Fibroblast of lung (primary cell): ENCODE measurements around the gene SUPT5H. TPM values are rescaled to one million over a fixed set of nuclear protein-coding genes. Genes with fewer than 3 reads are reported as not detected.

Experiments
- DNase-seq, 2 donors: peaks; one replicate each; pipeline versions ENCODE4 v3.0.0 to v3.0.0-alpha.2; 2010; ENCODE audit warnings: low read depth in 2 of 2
- H2AFZ ChIP-seq: 2 replicates; pipeline ENCODE4 v1.5.1; 2012; ENCODE audit warnings: low read length, control low read depth, inconsistent platforms
- H3K27ac ChIP-seq: 2 replicates; pipeline ENCODE4 v1.5.1; 2011; ENCODE audit warnings: low read length, control low read depth; ENCODE audit not compliant: insufficient read depth
- H3K27me3 ChIP-seq: 2 replicates; pipeline ENCODE4 v1.5.1; 2011; ENCODE audit warnings: mild to moderate bottlenecking, low read length; ENCODE audit not compliant: control insufficient read depth, insufficient read depth
- H3K36me3 ChIP-seq: 2 replicates; pipeline ENCODE4 v1.5.1; 2011; ENCODE audit warnings: low read length; ENCODE audit not compliant: control insufficient read depth, insufficient read depth
- H3K4me1 ChIP-seq: 2 replicates; pipeline ENCODE4 v1.5.1; 2011; ENCODE audit warnings: low read length; ENCODE audit not compliant: control insufficient read depth, insufficient read depth; ENCODE audit errors: extremely low read depth
- H3K4me2 ChIP-seq: 2 replicates; pipeline ENCODE4 v1.5.1; 2011; ENCODE audit warnings: low read length, control low read depth; ENCODE audit not compliant: insufficient read depth; ENCODE audit errors: extremely low read depth
- H3K4me3 ChIP-seq, 4 experiments: fragments of 200-600 bp in 1 of 4; sonication (generic) in 1 of 4; replicated peaks in 1 of 4; 2 replicates each; pipeline ENCODE4 v1.5.1; 2011 to 2016; ENCODE audit warnings: low read length in 4 of 4, low read depth in 3 of 4, mild to moderate bottlenecking in 3 of 4, control low read depth in 2 of 4, inconsistent platforms in 1 of 4, mixed read lengths in 1 of 4; ENCODE audit not compliant: insufficient read depth in 1 of 4; ENCODE audit errors: control extremely low read depth in 1 of 4
- H3K79me2 ChIP-seq: 2 replicates; pipeline ENCODE4 v1.5.1; 2012; ENCODE audit warnings: mild to moderate bottlenecking, low read length, inconsistent platforms; ENCODE audit not compliant: control insufficient read depth, insufficient read depth
- H3K9ac ChIP-seq: 2 replicates; pipeline ENCODE4 v1.5.1; 2011; ENCODE audit warnings: mild to moderate bottlenecking, low read length, control low read depth; ENCODE audit not compliant: insufficient read depth
- H3K9me3 ChIP-seq: 2 replicates; pipeline ENCODE4 v1.5.1; 2012; ENCODE audit warnings: low read depth, low read length; ENCODE audit not compliant: control insufficient read depth, insufficient read depth
- H4K20me1 ChIP-seq: 2 replicates; pipeline ENCODE4 v1.5.1; 2011; ENCODE audit warnings: low read length; ENCODE audit not compliant: control insufficient read depth, insufficient read depth; ENCODE audit errors: extremely low read depth
- EZH2 ChIP-seq: IDR thresholded peaks from 2 replicates; pipeline ENCODE4 v1.5.1; 2012; ENCODE audit warnings: low read length, control low read depth, mild to moderate bottlenecking; ENCODE audit errors: missing control alignments
- polyA plus RNA-seq, 2 donors: library from polyadenylated mRNA; depleted of rRNA in 1 of 2; stranded (reverse) in 1 of 2; unstranded in 1 of 2; fragments of >200 nt; gene quantifications; 2 replicates each; pipeline ENCODE4 v1.2.1, GENCODE V29; 2011 to 2012; ENCODE audit warnings: missing spikeins in 1 of 2
- total RNA-seq: library from RNA; depleted of rRNA; stranded (reverse); fragments of >200 nt; gene quantifications from 2 replicates; pipeline ENCODE4 v1.2.1, GENCODE V29; 2014
- TF ChIP-seq, protein P1 (sequence below), 2 donors: IDR thresholded peaks in 1 of 2; conservative IDR thresholded peaks in 1 of 2; 1 replicate in 1 of 2; 2 replicates in 1 of 2; pipeline ENCODE4 v1.5.1; 2011 to 2012; ENCODE audit warnings: low read length in 2 of 2, control low read depth in 1 of 2, inconsistent platforms in 1 of 2, low read depth in 1 of 2, mild to moderate bottlenecking in 1 of 2

Gene SUPT5H
- total and polyA plus RNA-seq, 2 donors (not counting 1 experiment from before 2014, with no cell fraction given), result 50.2 to 77.8 TPM

DNA sequence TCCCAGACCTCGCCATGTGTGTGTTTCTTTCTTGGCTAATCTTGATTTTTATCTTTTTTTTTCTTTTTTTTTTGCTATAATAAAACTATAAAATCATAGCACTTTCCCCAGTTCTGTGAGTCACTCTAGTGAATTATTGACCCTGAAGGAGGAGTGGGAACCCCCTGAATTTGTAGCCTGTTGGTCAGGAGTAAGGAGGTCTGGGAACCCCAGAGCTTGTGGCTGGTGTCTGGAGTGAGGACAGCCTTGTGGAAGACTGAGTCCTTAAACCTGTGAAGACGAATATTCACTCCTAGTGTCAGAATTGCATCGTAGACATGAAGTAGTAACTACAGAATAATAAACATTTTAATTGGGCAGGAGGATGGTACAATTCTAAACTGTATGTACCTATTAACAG lies 79.8 kb downstream of the SUPT5H start:
- TF ChIP-seq, protein P1, sequence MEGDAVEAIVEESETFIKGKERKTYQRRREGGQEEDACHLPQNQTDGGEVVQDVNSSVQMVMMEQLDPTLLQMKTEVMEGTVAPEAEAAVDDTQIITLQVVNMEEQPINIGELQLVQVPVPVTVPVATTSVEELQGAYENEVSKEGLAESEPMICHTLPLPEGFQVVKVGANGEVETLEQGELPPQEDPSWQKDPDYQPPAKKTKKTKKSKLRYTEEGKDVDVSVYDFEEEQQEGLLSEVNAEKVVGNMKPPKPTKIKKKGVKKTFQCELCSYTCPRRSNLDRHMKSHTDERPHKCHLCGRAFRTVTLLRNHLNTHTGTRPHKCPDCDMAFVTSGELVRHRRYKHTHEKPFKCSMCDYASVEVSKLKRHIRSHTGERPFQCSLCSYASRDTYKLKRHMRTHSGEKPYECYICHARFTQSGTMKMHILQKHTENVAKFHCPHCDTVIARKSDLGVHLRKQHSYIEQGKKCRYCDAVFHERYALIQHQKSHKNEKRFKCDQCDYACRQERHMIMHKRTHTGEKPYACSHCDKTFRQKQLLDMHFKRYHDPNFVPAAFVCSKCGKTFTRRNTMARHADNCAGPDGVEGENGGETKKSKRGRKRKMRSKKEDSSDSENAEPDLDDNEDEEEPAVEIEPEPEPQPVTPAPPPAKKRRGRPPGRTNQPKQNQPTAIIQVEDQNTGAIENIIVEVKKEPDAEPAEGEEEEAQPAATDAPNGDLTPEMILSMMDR (conservative IDR thresholded peaks at IDR 0.05 in 1 of 2, IDR thresholded peaks at IDR 0.05 in 1 of 2; ENCODE audit: low read depth in 1 of 2, low read length in 2 of 2), result no peak
- TF ChIP-seq EZH2, result no peak
- H3K9me3 ChIP-seq, result no peaks in the 10 kb centered on the region
- H3K4me2 ChIP-seq, result no peak overlapping the region
- H3K36me3 ChIP-seq, result no peaks in the 10 kb centered on the region
- H3K9ac ChIP-seq, result no peak overlapping the region
- H3K79me2 ChIP-seq, result no peaks in the 10 kb centered on the region
- H3K27ac ChIP-seq, result no peak overlapping the region
- H2AFZ ChIP-seq, result no peak overlapping the region
- no peaks in the 10 kb centered on the region for H3K27me3 ChIP-seq
- DNase-seq, result no peak
- no peaks in the 10 kb centered on the region for H4K20me1 ChIP-seq
- H3K4me3 ChIP-seq, result no peak overlapping the region
- H3K4me1 ChIP-seq, result no peaks in the 10 kb centered on the region

Other genes starting within 250 kb of the SUPT5H start
- gene NCCRP1, start 248.6 kb upstream of the SUPT5H start, total RNA-seq, result not detected in 2 replicates
- 0.02 TPM in 1 of 2 replicates, not detected in the other for gene NCCRP1, start 248.6 kb upstream of the SUPT5H start, polyA plus RNA-seq
- not detected in 2 replicates for gene SYCN, start 241.3 kb upstream of the SUPT5H start, total RNA-seq
- gene SYCN, start 241.3 kb upstream of the SUPT5H start, polyA plus RNA-seq, result not detected in 2 replicates
- not detected in 2 replicates for gene IFNL3, start 200.6 kb upstream of the SUPT5H start, total RNA-seq
- gene IFNL3, start 200.6 kb upstream of the SUPT5H start, polyA plus RNA-seq, result not detected in 2 replicates
- gene IFNL4, start 196.7 kb upstream of the SUPT5H start, total RNA-seq, result not detected in 2 replicates
- gene IFNL4, start 196.7 kb upstream of the SUPT5H start, polyA plus RNA-seq, result not detected in 2 replicates
- gene IFNL2, start 177.2 kb upstream of the SUPT5H start, total RNA-seq, result not detected in 2 replicates
- gene IFNL2, start 177.2 kb upstream of the SUPT5H start, polyA plus RNA-seq, result not detected in 2 replicates
- not detected in 2 replicates for gene IFNL1, start 149.2 kb upstream of the SUPT5H start, total RNA-seq
- gene IFNL1, start 149.2 kb upstream of the SUPT5H start, polyA plus RNA-seq, result not detected in 2 replicates
- under 0.01 TPM in 2 replicates for gene LRFN1, start 124.7 kb upstream of the SUPT5H start, total RNA-seq
- 0.06 TPM in 1 of 2 replicates, not detected in the other for gene LRFN1, start 124.7 kb upstream of the SUPT5H start, polyA plus RNA-seq
- gene GMFG, start 109.5 kb upstream of the SUPT5H start, total RNA-seq, result 0.51 and 0.99 TPM in 2 replicates
- gene GMFG, start 109.5 kb upstream of the SUPT5H start, polyA plus RNA-seq, result 8.1 and 25.0 TPM in 2 replicates
- 30.6 and 39.1 TPM in 2 replicates for gene SAMD4B, start 103.2 kb upstream of the SUPT5H start, total RNA-seq
- gene SAMD4B, start 103.2 kb upstream of the SUPT5H start, polyA plus RNA-seq, result 33.0 and 48.8 TPM in 2 replicates
- gene PAF1, start 54.5 kb upstream of the SUPT5H start, total RNA-seq, result 38.8 and 46.4 TPM in 2 replicates
- 65.5 and 87.2 TPM in 2 replicates for gene PAF1, start 54.5 kb upstream of the SUPT5H start, polyA plus RNA-seq
- gene MED29, start 54.2 kb upstream of the SUPT5H start, total RNA-seq, result 15.4 and 23.0 TPM in 2 replicates
- gene MED29, start 54.2 kb upstream of the SUPT5H start, polyA plus RNA-seq, result 28.9 and 37.0 TPM in 2 replicates
- 3.1 and 5.6 TPM in 2 replicates for gene ZFP36, start 38.7 kb upstream of the SUPT5H start, total RNA-seq
- 11.4 and 37.3 TPM in 2 replicates for gene ZFP36, start 38.7 kb upstream of the SUPT5H start, polyA plus RNA-seq
- gene PLEKHG2, start 32.9 kb upstream of the SUPT5H start, total RNA-seq, result 12.1 and 13.7 TPM in 2 replicates
- gene PLEKHG2, start 32.9 kb upstream of the SUPT5H start, polyA plus RNA-seq, result 10.1 and 13.1 TPM in 2 replicates
- 149 and 271 TPM in 2 replicates for gene RPS16, start 9.6 kb upstream of the SUPT5H start, total RNA-seq
- 1,704 and 1,950 TPM in 2 replicates for gene RPS16, start 9.6 kb upstream of the SUPT5H start, polyA plus RNA-seq
- gene TIMM50, start 35.3 kb downstream of the SUPT5H start, total RNA-seq, result 37.2 and 45.7 TPM in 2 replicates
- gene TIMM50, start 35.3 kb downstream of the SUPT5H start, polyA plus RNA-seq, result 43.5 and 71.0 TPM in 2 replicates
- gene DLL3, start 53.4 kb downstream of the SUPT5H start, total RNA-seq, result under 0.01 TPM in 2 replicates
- 0.08 and 0.11 TPM in 2 replicates for gene DLL3, start 53.4 kb downstream of the SUPT5H start, polyA plus RNA-seq
- gene SELENOV, start 69.6 kb downstream of the SUPT5H start, total RNA-seq, result not detected in 2 replicates
- gene SELENOV, start 69.6 kb downstream of the SUPT5H start, polyA plus RNA-seq, result not detected in 2 replicates
- 3.1 and 4.1 TPM in 2 replicates for gene EID2B, start 87.3 kb downstream of the SUPT5H start, total RNA-seq
- 3.4 and 4.0 TPM in 2 replicates for gene EID2B, start 87.3 kb downstream of the SUPT5H start, polyA plus RNA-seq
- gene EID2, start 94.6 kb downstream of the SUPT5H start, total RNA-seq, result 9.1 and 10.5 TPM in 2 replicates
- 10.0 and 11.0 TPM in 2 replicates for gene EID2, start 94.6 kb downstream of the SUPT5H start, polyA plus RNA-seq
- not detected in 2 replicates for gene LGALS13, start 156.9 kb downstream of the SUPT5H start, total RNA-seq
- gene LGALS13, start 156.9 kb downstream of the SUPT5H start, polyA plus RNA-seq, result not detected in 2 replicates
- gene LGALS16, start 210.3 kb downstream of the SUPT5H start, total RNA-seq, result not detected in 2 replicates
- not detected in 2 replicates for gene LGALS16, start 210.3 kb downstream of the SUPT5H start, polyA plus RNA-seq